Transverse colon (tissue), 4 donors: ENCODE data around the gene NFKB2. TPM values are rescaled to one million over a fixed set of nuclear protein-coding genes. Genes with fewer than 3 reads are reported as not detected.

ENCODE experiments used
- DNase-seq: peaks from one replicate; pipeline ENCODE4 v3.0.0-alpha.2; 2019
- H3K27ac ChIP-seq, 4 donors: fragments of 200-600 bp; sonication (generic); 2 replicates each; pipeline ENCODE4 v1.5.1; 2016 to 2018; ENCODE audit warnings: inconsistent platforms in 4 of 4
- H3K27me3 ChIP-seq: fragments of 200-600 bp; sonication (generic); 2 replicates; pipeline ENCODE4 v1.5.1; 2017; ENCODE audit warnings: inconsistent platforms
- H3K36me3 ChIP-seq, 4 donors: fragments of 200-600 bp; sonication (generic); 2 replicates each; pipeline ENCODE4 v1.5.1; 2017 to 2019; ENCODE audit warnings: inconsistent platforms in 4 of 4
- H3K4me1 ChIP-seq, 4 donors: fragments of 200-600 bp; sonication (generic); 2 replicates each; pipeline ENCODE4 v1.5.1; 2017 to 2020; ENCODE audit warnings: inconsistent platforms in 4 of 4
- H3K4me3 ChIP-seq, 4 donors: fragments of 200-600 bp; sonication (generic); 1 replicate in 1 of 4; 2 replicates in 3 of 4; pipeline versions ENCODE4 v1.5.1 to v1.6.1; 2017 to 2019; ENCODE audit warnings: inconsistent platforms in 4 of 4
- H3K9me3 ChIP-seq, 2 donors: fragments of 200-600 bp; sonication (generic); 2 replicates each; pipeline ENCODE4 v1.5.1; 2017 to 2019; ENCODE audit warnings: inconsistent platforms in 2 of 2
- CTCF ChIP-seq, 5 experiments: fragments of 200-600 bp in 3 of 5; fragments of 450-650 bp in 2 of 5; sonication (generic) in 3 of 5; IDR thresholded peaks; 1 replicate in 2 of 5; 2 replicates in 3 of 5; pipeline ENCODE4 v1.5.1; 2016 to 2017; ENCODE audit warnings: antibody characterized with exemption in 5 of 5, inconsistent platforms in 3 of 5, mild to moderate bottlenecking in 2 of 5, moderate library complexity in 1 of 5
- EP300 ChIP-seq: sonication (generic); formaldehyde crosslinking; IDR thresholded peaks from one replicate; pipeline ENCODE4 v1.6.1; 2017; ENCODE audit warnings: antibody characterized with exemption, low read depth
- POLR2A ChIP-seq: fragments of 450-650 bp; IDR thresholded peaks from one replicate; pipeline ENCODE4 v1.6.1; 2016; ENCODE audit warnings: antibody characterized with exemption, mild to moderate bottlenecking, moderate library complexity
- POLR2AphosphoS5 ChIP-seq, 3 donors: sonication (generic); formaldehyde crosslinking; IDR thresholded peaks; one replicate each; pipeline ENCODE4 v1.6.1; 2016; ENCODE audit warnings: antibody characterized with exemption in 3 of 3
- WGBS, 2 donors: methylation state at CpG; one replicate each; pipeline ENCODE4 v1.1.5; 2018; ENCODE audit warnings: low coverage in 1 of 2; 5-methylcytosine and 5-hydroxymethylcytosine counted together
- in situ Hi-C, 4 donors: fragments of 200-750 bp; cut with MboI; loops; one replicate each; pipeline versions ENCODE4 v1.15.0 to v1.15.1; 2017; ENCODE audit warnings: low sequenced_read_pairs in 3 of 4, low pct_ligation_motif_present in 1 of 4, low pct_unique_long_range_greater_than_20kb in 1 of 4
- intact Hi-C: fragments of 100-400 bp; cut with DNase I; formaldehyde crosslinking; loops from one replicate; pipeline ENCODE4 v1.15.1; 2023; ENCODE audit warnings: low total_unique reads
- total RNA-seq, 4 donors: library from RNA; depleted of rRNA; stranded (reverse); fragments of >200 nt; gene quantifications; one replicate each; pipeline ENCODE4 v1.1.0, GENCODE V29; 2016

The NFKB2 gene
- total RNA-seq, 4 donors from 2014 or later, result 4.4 to 24.5 (median 17.8) TPM

DNA sequence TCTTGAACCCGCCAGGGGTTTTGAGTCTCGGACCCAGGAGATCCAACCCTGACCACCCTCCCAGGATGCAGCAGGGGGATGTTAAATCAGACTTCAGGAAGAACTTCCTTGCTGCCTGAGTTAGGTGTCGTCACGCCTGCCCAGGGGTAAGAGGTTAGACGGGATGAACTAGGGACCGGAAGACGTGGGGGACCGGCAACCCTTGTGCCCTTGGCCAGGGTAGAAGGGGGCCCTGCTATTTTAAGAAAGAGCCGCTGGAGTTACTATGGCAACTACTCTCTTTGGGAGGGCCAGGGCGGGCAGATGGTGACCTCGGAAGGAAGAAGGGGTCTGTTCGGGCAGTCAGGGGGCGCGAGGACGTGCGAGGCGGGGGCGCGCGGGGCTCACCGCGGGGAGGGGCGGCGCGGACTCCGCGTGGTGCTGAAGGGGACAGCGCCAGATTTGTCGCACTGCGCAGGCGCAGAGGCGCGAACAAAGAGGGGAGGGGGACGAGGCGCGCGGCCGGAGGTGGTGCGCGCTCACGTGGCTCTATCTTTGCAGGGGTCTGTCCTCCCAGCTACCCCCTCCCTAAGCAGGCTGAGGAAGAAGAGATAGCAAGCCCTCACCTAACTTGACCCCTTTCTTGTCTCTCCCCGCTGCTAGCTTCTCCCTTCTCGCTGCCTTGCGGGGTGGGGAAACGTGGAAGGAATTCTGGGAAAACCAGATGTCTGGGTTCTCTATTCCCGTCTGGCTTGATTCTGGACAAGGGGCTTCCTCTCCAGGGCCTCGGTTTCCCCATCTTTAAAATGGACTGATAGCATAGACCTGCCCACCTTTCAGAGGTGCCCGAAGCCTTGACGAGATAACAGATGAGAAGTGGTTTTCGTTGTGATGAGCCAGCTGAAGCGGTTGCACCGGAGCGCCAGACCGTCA, 24.0 kb downstream of the NFKB2 start:
- intact Hi-C loops, result no loop called here
- in situ Hi-C loops, result no loop called here
- no peak for TF ChIP-seq CTCF (IDR thresholded peaks at IDR 0.05)
- TF ChIP-seq POLR2A, result no peak
- no peak for TF ChIP-seq POLR2AphosphoS5 (IDR thresholded peaks at IDR 0.05)
- no peak for TF ChIP-seq EP300
- Histone ChIP-seq H3K27ac (peak overlapping the region; percentile 90 to 96 (median 94)), H3K9me3 (no peaks in the 10 kb centered on the region), H3K36me3 (peaks cover 0 to 7% (median 0%) of the 10 kb centered on the region in 4 donors), H3K4me3 (peak overlapping the region in 3 of 4 donors; percentile 60 to 77 (median 67)), H3K27me3 (peaks cover 46% of the 10 kb centered on the region), H3K4me1 (peaks cover 26 to 35% (median 32%) of the 10 kb centered on the region in 4 donors)
- WGBS, 2 donors, result 0% methylated on average over 45 of the region's 54 CpGs; no CpG with 5 or more reads in 1 of the 2 donors
- peak; percentile 63 for DNase-seq

- Histone ChIP-seq H3K9me3 (no peaks in the 10 kb centered on the region), H3K4me1 (peaks cover 26 to 35% (median 32%) of the 10 kb centered on the region in 4 donors), H3K27ac (peak overlapping the region; percentile 90 to 96 (median 94)), H3K4me3 (peak overlapping the region; percentile 40 to 77 (median 64)), H3K36me3 (peaks cover 0 to 8% (median 0%) of the 10 kb centered on the region in 4 donors), H3K27me3 (peaks cover 39% of the 10 kb centered on the region)
- 0 to 3% methylated on average over 3 to 16 of the region's 21 CpGs for WGBS, 2 donors
- no peak for TF ChIP-seq CTCF (IDR thresholded peaks at IDR 0.05)
- TF ChIP-seq POLR2A, result no peak
- TF ChIP-seq POLR2AphosphoS5 (IDR thresholded peaks at IDR 0.05), result no peak
- TF ChIP-seq EP300, result no peak
- intact Hi-C loops, result no loop called here
- no peak for DNase-seq
- in situ Hi-C loops, result no loop called here
Observed at GRCh38 chr10:102420181-102420713, 24.7 kb downstream of the NFKB2 start.

DNA sequence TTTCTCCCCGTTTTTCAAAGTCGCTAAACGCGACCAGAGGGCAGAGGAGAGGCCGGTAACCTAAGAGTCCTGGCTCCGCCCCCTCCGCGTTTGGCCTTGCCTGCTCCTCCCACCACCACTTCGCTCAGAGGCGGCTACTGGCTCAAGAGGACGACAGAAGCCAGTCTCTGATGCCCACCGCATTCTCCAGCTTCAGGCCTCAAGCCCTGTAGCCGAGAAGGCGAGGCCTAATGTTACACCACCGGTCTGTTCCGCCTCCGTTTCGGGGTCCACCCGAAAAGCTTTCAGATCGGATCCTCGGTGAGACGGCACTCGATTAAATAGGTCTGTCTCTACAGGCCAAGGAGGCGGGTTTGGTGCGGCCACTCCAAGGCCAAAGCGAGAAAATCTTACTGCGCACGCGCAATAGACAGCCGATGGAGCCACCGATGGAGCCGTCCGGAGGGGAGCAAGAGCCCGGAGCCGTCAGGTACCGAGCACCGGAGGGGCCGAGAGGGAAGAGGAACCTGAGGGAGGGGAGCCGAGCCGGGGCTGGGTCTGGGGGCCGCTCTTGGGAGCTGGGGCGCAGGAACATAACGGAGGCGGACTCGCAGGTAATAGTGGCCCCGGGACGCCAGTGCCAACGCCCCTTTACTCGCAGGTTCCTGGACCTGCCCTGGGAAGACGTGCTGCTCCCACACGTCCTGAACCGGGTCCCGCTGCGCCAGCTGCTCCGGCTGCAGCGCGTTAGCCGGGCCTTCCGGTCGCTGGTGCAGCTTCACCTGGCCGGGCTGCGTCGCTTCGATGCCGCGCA, 25.4 kb downstream of the NFKB2 start, which contains the start of gene FBXL15:
Gene FBXL15, plus strand, starts transcription at position 123 of the 793 bp plus-strand sequence. Its CDS starts 294 bp downstream, at position 417.
- H3K4me3 ChIP-seq, result peak within 1 kb of the TSS; percentile 45 to 77 (median 64)
- WGBS, 2 donors, result 1% methylated on average over 59 of the region's 66 CpGs; no CpG with 5 or more reads in 1 of the 2 donors
- no peak for TF ChIP-seq EP300
- TF ChIP-seq POLR2A, result peak; percentile 47
- TF ChIP-seq CTCF (IDR thresholded peaks at IDR 0.05), result no peak
- TF ChIP-seq POLR2AphosphoS5 (IDR thresholded peaks at IDR 0.05), result peak; percentile 11 to 54 (median 50)
- H3K27ac ChIP-seq, result peak within 1 kb of the TSS; percentile 90 to 96 (median 94)
- DNase-seq, result peak; percentile 98
- H3K36me3 ChIP-seq, result peaks cover 0 to 8% (median 0%) of the 10 kb centered on the region in 4 donors
- H3K9me3 ChIP-seq, result no peaks in the 10 kb centered on the region
- in situ Hi-C loops, result no loop called here
- peaks cover 32% of the 10 kb centered on the region for H3K27me3 ChIP-seq
- peaks cover 26 to 35% (median 32%) of the 10 kb centered on the region in 4 donors for H3K4me1 ChIP-seq
- intact Hi-C loops, result loop anchor here (1.0 kb wide), 1 partner anchor 27 kb away; no protein-coding TSS in a partner anchor
